Neuron (in vitro differentiated cells): ENCODE data around the gene IL31.

Experiments
- H2AFZ ChIP-seq: one replicate; pipeline ENCODE4 v1.6.1; 2013; ENCODE audit warnings: low read depth, mild to moderate bottlenecking, inconsistent platforms, low read length, moderate library complexity
- H3K27me3 ChIP-seq: one replicate; pipeline ENCODE4 v1.6.1; 2013; ENCODE audit warnings: low read length; ENCODE audit not compliant: insufficient read depth
- H3K36me3 ChIP-seq: one replicate; pipeline ENCODE4 v1.6.1; 2013; ENCODE audit warnings: low read length; ENCODE audit not compliant: insufficient read depth
- H3K4me1 ChIP-seq: one replicate; pipeline ENCODE4 v1.6.1; 2013; ENCODE audit warnings: low read length; ENCODE audit not compliant: insufficient read depth
- H3K4me3 ChIP-seq: 2 replicates; pipeline ENCODE4 v1.5.1; 2013; ENCODE audit warnings: mild to moderate bottlenecking, low read length, moderate library complexity
- H3K9me3 ChIP-seq: one replicate; pipeline ENCODE4 v1.6.1; 2013; ENCODE audit warnings: low read length

Gene IL31

DNA sequence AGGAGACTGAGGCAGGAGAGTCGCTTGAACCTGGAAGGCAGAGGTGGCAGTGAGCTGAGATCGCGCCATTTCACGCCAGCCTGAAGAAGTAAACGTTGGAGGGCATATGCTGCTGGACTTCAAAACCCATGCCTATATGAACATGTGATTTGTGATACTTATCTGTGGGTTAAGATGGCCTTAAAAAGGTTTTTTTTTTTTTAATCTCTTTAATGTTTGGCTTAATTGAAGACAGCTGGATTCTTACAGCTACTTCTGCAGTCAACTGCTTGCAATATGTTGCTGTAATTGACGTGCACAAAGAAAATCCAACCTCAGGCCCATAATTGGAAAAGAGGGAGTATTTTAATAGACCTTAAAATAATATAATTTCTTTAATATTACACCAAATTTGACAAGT lies 28.0 kb upstream of the IL31 start:
- H3K4me3 ChIP-seq: no peak overlapping the region
- no peak overlapping the region for H2AFZ ChIP-seq
- peaks cover 49% of the 10 kb centered on the region for H3K27me3 ChIP-seq
- peaks cover 8% of the 10 kb centered on the region for H3K36me3 ChIP-seq
- H3K4me1 ChIP-seq: peaks cover 3% of the 10 kb centered on the region
- peaks cover 3% of the 10 kb centered on the region for H3K9me3 ChIP-seq

DNA sequence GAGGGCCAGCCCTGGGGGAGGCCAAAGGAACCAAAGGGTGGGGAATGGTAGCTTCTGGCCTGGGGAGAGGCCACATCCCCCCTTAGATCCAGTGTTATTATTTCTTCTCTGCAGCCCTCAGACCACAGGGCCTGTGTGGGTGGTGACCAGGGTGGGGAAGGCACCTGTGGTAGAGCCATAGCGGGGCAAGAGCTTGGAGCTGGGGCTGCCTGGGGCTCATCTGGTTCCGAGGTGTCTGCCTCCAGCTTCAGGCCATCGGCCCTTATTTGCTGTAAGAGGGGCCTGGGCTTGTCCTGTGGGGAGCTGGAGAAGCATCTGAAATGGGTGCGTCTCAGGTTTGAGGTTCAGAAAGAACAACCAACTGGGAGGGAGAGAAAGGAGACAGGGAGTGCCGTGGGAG lies 27.4 kb upstream of the IL31 start:
- Histone ChIP-seq H3K36me3 (peaks cover 1% of the 10 kb centered on the region), H3K9me3 (peaks cover 5% of the 10 kb centered on the region), H2AFZ (no peak overlapping the region), H3K4me3 (no peak overlapping the region), H3K27me3 (peaks cover 49% of the 10 kb centered on the region), H3K4me1 (peaks cover 3% of the 10 kb centered on the region)

- peaks cover 49% of the 10 kb centered on the region for H3K27me3 ChIP-seq
Observed at GRCh38 chr12:122200541-122201175, 26.6 kb upstream of the IL31 start.

DNA sequence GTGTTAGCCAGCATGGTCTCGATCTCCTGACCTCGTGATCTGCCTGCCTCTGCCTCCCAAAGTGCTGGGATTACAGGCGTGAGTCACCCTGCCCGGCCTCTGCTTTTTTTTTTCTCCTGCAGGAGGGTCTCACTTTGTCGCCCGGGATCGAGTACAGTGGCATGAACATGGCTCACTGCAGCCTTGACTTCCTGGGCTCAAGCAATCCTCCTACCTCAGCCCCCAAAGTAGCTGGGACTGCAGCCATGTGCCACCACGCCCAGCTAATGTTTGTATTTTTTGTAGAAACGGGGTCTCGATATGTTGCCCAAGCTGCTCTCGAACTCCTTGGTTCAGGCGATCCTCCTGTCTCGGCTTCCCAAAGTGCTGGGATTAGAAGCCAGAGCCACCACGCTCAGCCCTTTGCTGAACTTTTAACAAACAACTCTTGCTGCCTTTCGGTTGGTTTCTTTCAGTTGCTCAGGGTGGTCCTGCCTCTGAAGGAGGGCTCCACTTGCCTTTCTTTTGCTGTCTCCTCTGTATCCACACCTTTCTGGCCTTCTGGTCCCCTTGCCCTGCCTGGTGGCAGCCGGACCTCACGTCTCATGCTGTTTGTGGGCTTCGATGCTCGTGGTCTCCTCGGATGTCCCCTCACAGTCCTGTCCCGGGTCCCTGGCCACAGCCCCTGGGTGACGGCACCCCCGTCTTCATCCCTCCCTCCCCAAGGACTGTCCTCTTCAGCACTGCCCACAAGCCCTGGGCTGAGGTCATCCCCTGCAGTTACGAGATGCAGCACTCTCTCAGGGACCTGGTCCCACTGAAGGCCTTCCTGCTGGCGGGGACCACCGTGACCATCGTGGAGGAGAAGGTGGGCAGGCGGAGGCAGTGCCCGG lies 25.7 kb upstream of the IL31 start:
- Histone ChIP-seq H3K4me1 (peaks cover 3% of the 10 kb centered on the region), H3K9me3 (peaks cover 5% of the 10 kb centered on the region), H3K27me3 (peaks cover 40% of the 10 kb centered on the region), H2AFZ (no peak overlapping the region), H3K4me3 (no peak overlapping the region), H3K36me3 (no peaks in the 10 kb centered on the region)

More at GRCh38 chr12:122200541-122201175, 26.6 kb upstream of the IL31 start:
- Histone ChIP-seq H3K9me3 (peaks cover 5% of the 10 kb centered on the region), H3K36me3 (no peaks in the 10 kb centered on the region), H2AFZ (no peak overlapping the region), H3K4me3 (no peak overlapping the region), H3K4me1 (peaks cover 3% of the 10 kb centered on the region)

GRCh38 chr12:122197612-122197966 lies 23.6 kb upstream of the IL31 start:
- H3K4me1 ChIP-seq: no peaks in the 10 kb centered on the region
- peaks cover 5% of the 10 kb centered on the region for H3K9me3 ChIP-seq
- H2AFZ ChIP-seq: no peak overlapping the region
- no peak overlapping the region for H3K4me3 ChIP-seq
- H3K36me3 ChIP-seq: no peaks in the 10 kb centered on the region
- peaks cover 21% of the 10 kb centered on the region for H3K27me3 ChIP-seq

- no peak overlapping the region for H2AFZ ChIP-seq
- peaks cover 5% of the 10 kb centered on the region for H3K9me3 ChIP-seq
- no peak overlapping the region for H3K4me3 ChIP-seq
- no peaks in the 10 kb centered on the region for H3K36me3 ChIP-seq
- peaks cover 8% of the 10 kb centered on the region for H3K27me3 ChIP-seq
- H3K4me1 ChIP-seq: no peaks in the 10 kb centered on the region
Observed at GRCh38 chr12:122195405-122195804, 21.4 kb upstream of the IL31 start.

- no peak overlapping the region for H3K4me3 ChIP-seq
- no peaks in the 10 kb centered on the region for H3K4me1 ChIP-seq
- peaks cover 3% of the 10 kb centered on the region for H3K27me3 ChIP-seq
- H3K36me3 ChIP-seq: no peaks in the 10 kb centered on the region
- no peak overlapping the region for H2AFZ ChIP-seq
- peaks cover 4% of the 10 kb centered on the region for H3K9me3 ChIP-seq
Observed at GRCh38 chr12:122194804-122195203, 20.8 kb upstream of the IL31 start.

GRCh38 chr12:122192441-122192840 lies 18.4 kb upstream of the IL31 start:
- H2AFZ ChIP-seq: no peak overlapping the region

GRCh38 chr12:122190842-122191668 lies 17.0 kb upstream of the IL31 start:
- H3K4me1 ChIP-seq: no peaks in the 10 kb centered on the region
- H3K36me3 ChIP-seq: no peaks in the 10 kb centered on the region
- H3K4me3 ChIP-seq: no peak overlapping the region
- H3K27me3 ChIP-seq: no peaks in the 10 kb centered on the region
- H2AFZ ChIP-seq: no peak overlapping the region
- no peaks in the 10 kb centered on the region for H3K9me3 ChIP-seq

More at GRCh38 chr12:122192441-122192840, 18.4 kb upstream of the IL31 start:
- Histone ChIP-seq H3K27me3 (no peaks in the 10 kb centered on the region), H3K4me1 (no peaks in the 10 kb centered on the region), H3K36me3 (no peaks in the 10 kb centered on the region), H3K9me3 (peaks cover 3% of the 10 kb centered on the region), H3K4me3 (no peak overlapping the region)

DNA sequence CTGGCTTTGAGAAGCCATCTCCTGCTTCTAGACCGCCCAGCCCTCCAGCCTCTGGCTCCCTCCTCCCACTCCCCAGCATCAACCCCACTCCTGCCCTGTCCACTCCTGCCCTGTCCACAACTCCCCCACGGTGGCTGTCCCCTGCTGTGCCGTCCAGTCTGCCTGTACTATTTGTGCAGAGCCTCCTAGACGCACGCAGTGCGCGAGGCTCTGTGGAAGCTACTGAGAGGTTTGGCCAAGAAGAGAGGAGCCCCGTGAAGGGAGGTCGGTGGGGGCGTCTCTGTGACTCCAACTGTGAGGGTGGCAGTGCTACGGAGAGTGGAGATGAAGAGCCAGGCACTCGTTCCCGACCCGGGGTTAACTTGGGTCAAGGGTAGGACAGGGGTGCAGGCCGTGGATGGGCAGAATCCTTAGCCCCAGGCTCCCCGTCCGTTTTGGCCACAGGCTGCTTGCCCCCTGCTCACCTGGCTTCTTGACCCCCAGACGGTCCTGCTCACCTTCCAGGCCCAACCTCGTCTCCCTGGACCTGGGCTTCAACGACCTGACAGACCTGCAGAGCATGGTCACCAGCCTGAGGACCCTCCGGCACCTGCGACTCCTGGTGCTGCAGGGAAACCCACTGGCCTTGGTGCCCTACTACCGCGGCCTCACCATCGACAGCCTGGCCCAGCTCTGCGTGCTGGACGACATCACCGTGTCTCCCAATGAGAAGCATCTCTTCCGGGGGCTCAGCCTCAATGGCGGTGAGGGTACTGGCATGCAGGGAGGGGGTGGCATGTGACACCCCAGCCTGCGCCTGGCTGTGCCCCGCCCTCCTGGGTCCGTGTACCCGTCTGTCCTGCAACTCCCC lies 15.8 kb upstream of the IL31 start:
- Histone ChIP-seq H3K9me3 (no peaks in the 10 kb centered on the region), H2AFZ (no peak overlapping the region), H3K4me1 (no peaks in the 10 kb centered on the region), H3K36me3 (no peaks in the 10 kb centered on the region), H3K27me3 (peaks cover 6% of the 10 kb centered on the region), H3K4me3 (no peak overlapping the region)

DNA sequence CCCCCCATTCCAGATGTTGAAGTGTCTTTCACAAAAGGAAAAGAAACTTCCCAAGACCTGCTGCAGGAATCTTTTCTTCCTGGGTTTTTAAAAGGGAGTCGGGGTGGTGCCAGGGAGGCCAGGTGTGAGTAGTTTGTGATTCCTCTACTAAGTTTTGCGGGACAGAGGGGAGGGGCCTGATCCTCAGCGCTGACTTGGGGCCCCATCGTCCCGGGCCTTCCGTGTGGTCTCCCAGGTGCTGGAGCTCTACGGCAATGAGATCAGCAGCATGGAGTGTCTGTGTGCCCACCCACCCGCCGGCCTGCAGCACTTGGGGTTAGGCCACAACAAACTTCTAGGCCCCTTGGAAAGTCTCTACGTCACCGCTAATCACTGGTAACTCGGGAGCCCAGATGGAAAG lies 13.4 kb upstream of the IL31 start:
- Histone ChIP-seq H2AFZ (no peak overlapping the region), H3K4me3 (no peak overlapping the region), H3K36me3 (no peaks in the 10 kb centered on the region), H3K4me1 (peaks cover 7% of the 10 kb centered on the region), H3K9me3 (no peaks in the 10 kb centered on the region), H3K27me3 (peaks cover 15% of the 10 kb centered on the region)

DNA sequence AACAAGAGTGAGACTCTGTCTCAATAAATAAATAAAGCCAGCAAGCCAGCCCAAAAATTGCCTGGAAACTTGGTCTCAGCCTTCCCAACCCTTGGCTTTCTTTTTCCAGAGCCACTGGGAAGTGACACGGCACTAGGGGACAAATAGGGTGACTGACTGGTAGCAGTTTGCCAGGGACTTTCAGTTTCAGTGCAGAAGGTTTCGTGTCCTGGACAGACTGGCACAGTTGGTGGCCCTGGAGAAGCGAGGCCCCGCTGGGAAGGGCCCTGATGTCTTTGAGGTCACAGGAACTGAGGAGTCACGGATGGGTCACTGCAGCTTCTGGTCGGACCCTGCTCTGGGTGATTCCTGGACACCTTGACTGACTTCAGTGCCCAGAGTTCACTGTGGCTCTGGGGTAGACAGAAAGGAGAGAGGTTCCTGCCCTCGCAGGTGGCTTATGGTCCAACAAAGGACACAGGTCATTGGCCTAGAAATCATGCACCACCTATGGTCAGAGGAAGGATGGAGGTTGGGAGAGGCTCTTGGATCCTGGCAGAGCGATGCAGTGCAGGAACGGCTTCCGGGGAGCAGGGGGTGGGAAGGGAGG lies 11.6 kb upstream of the IL31 start:
- H3K4me1 ChIP-seq: peaks cover 7% of the 10 kb centered on the region
- H2AFZ ChIP-seq: no peak overlapping the region
- H3K9me3 ChIP-seq: no peaks in the 10 kb centered on the region
- peaks cover 15% of the 10 kb centered on the region for H3K27me3 ChIP-seq
- H3K4me3 ChIP-seq: no peak overlapping the region
- no peaks in the 10 kb centered on the region for H3K36me3 ChIP-seq
